Adrenal gland (tissue), 12 donors: Measurements from ENCODE around the gene CREBL2. TPM values are rescaled to one million over a fixed set of nuclear protein-coding genes. Genes with fewer than 3 reads are reported as not detected.
"Not testable (repeated sequence)": the region's sequence is repeated elsewhere in the genome, so short reads cannot be mapped to it uniquely, and the experiment has no call there.

Source experiments
- DNase-seq, 7 donors: peaks; one replicate each; pipeline ENCODE4 v3.0.0-alpha.2; 2019 to 2020
- H3K27ac ChIP-seq, 5 donors: fragments of 200-600 bp; sonication (generic) in 4 of 5; 1 replicate in 3 of 5; 2 replicates in 2 of 5; pipeline versions ENCODE4 v1.5.1 to v1.8.0; 2016 to 2020; ENCODE audit warnings: mild to moderate bottlenecking in 1 of 5
- H3K27me3 ChIP-seq: fragments of 200-600 bp; 2 replicates; pipeline ENCODE4 v1.8.0; 2021
- H3K36me3 ChIP-seq, 2 donors: fragments of 200-600 bp; replicated peaks in 1 of 2; 1 replicate in 1 of 2; 2 replicates in 1 of 2; pipeline versions ENCODE4 v1.5.1 to v1.8.0; 2018 to 2022
- H3K4me1 ChIP-seq, 2 donors: fragments of 200-600 bp; replicated peaks in 1 of 2; 1 replicate in 1 of 2; 2 replicates in 1 of 2; pipeline versions ENCODE4 v1.5.1 to v1.8.0; 2018 to 2021
- H3K4me3 ChIP-seq, 4 donors: fragments of 200-600 bp; sonication (generic) in 3 of 4; one replicate each; pipeline ENCODE4 v1.5.1; 2016 to 2018
- H3K9me3 ChIP-seq, 3 donors: fragments of 200-600 bp; sonication (generic) in 1 of 3; replicated peaks in 1 of 3; 1 replicate in 2 of 3; 2 replicates in 1 of 3; pipeline versions ENCODE4 v1.5.1 to v1.8.0; 2016 to 2021
- CTCF ChIP-seq, 6 experiments: fragments of 450-650 bp in 4 of 6; fragments of 200-600 bp in 2 of 6; sonication (generic) in 1 of 6; IDR thresholded peaks; 1 replicate in 5 of 6; 2 replicates in 1 of 6; pipeline versions ENCODE4 v1.5.1 to v1.8.0; 2016 to 2021; ENCODE audit warnings: antibody characterized with exemption in 6 of 6, mild to moderate bottlenecking in 2 of 6, moderate library complexity in 1 of 6
- POLR2A ChIP-seq, 2 donors: fragments of 450-650 bp; IDR thresholded peaks; one replicate each; pipeline ENCODE4 v1.6.1; 2017; ENCODE audit warnings: antibody characterized with exemption in 2 of 2, mild to moderate bottlenecking in 2 of 2, moderate library complexity in 1 of 2
- WGBS, 4 donors: extraction: QIAGEN DNeasy Blood & Tissue Kit in 2 of 4; methylation state at CpG; one replicate each; pipeline versions ENCODE4 v1.1.5 to v1.1.7; 2013 to 2017; 5-methylcytosine and 5-hydroxymethylcytosine counted together
- intact Hi-C, 2 donors: fragments of 100-400 bp; cut with DNase I; formaldehyde crosslinking; loops; one replicate each; pipeline versions ENCODE4 v1.14.1 to v1.15.0; 2022 to 2023
- polyA plus RNA-seq, 3 donors: library from polyadenylated mRNA; stranded (reverse); fragments of 200-250 nt in 2 of 3; fragments of 350-450 nt in 1 of 3; fragmentation: Illumina TruSeq in 1 of 3; extraction: RNeasy Lipid Tissue Mini Kit (QIAGEN cat#74804) in 1 of 3; gene quantifications; one replicate each; pipeline ENCODE4 v1.2.3, GENCODE V29; 2013 to 2014
- total RNA-seq, 9 donors: library from RNA; depleted of rRNA in 4 of 9; stranded (reverse); fragments of >200 nt in 4 of 9; fragments of 120-200 nt in 1 of 9; fragmentation: NEBNext Ultra II Directional in 1 of 9; extraction: Animal tissue kit (Norgen Biotek cat#: 25700) in 1 of 9; gene quantifications; one replicate each; pipeline versions ENCODE4 v1.1.0 to v1.2.4, GENCODE V29; 2013 to 2023
- donor health status: healthy with polysubstance abuse.
- donor health status: Bipolar disorder and iron deficiency.
- donor health status: DM: yes; HTN: yes; CAD: no.
- donor health status: DM: no; HTN: no; CAD: no.
- donor health status: DM: no; HTN: no; CAD: no.
- donor health status: DM: yes; HTN: yes; CAD: no.

Gene CREBL2
- total and polyA plus RNA-seq, 12 donors = 41.5 to 357 (median 141) TPM

GRCh38 chr12:12563290-12563928, 48.3 kb upstream of the CREBL2 start:
- peak overlapping the region; percentile 90 to 100 (median 99) for H3K27ac ChIP-seq
- H3K4me1 ChIP-seq = peaks cover 15 to 23% of the 10 kb centered on the region in 2 donors
- peak in 4 of 7 donors; percentile 28 to 61 (median 48) for DNase-seq
- no peaks in the 10 kb centered on the region for H3K27me3 ChIP-seq
- H3K36me3 ChIP-seq = no peaks in the 10 kb centered on the region
- WGBS, 4 donors = 39 to 46% (median 43%) methylated on average over 11 of the region's 11 CpGs
- H3K9me3 ChIP-seq = no peaks in the 10 kb centered on the region
- peak overlapping the region in 2 of 4 donors; percentile 72 to 99 for H3K4me3 ChIP-seq
- no peak for TF ChIP-seq CTCF (IDR thresholded peaks at IDR 0.05)
- TF ChIP-seq POLR2A (IDR thresholded peaks at IDR 0.05) = peak in 1 of 2 donors; percentile 46
- intact Hi-C loops = loop anchor here (5.0 to 10.0 kb wide), 3 partner anchors 134 to 189 kb away; partner anchors contain the start of gene GPR19 (in 1 of the 2)

- TF ChIP-seq POLR2A (IDR thresholded peaks at IDR 0.05) = no peak
- no peak for TF ChIP-seq CTCF (IDR thresholded peaks at IDR 0.05)
- 73 to 88% (median 82%) methylated on average over 1 of the region's 1 CpG for WGBS, 4 donors
These were observed 46.8 kb upstream of the CREBL2 start for GRCh38 chr12:12564911-12565310.

GRCh38 chr12:12565971-12566370, 45.7 kb upstream of the CREBL2 start:
- intact Hi-C loops = loop anchor here in 1 of 2 donors (10.0 kb wide), 1 partner anchor 191 kb away; no protein-coding TSS in a partner anchor
- WGBS, 4 donors = 96 to 100% (median 97%) methylated on average over 8 to 25 of the region's 32 CpGs
- DNase-seq, H3K27ac ChIP-seq, H3K27me3 ChIP-seq, H3K4me3 ChIP-seq, H3K9me3 ChIP-seq, H3K36me3 ChIP-seq: not testable (repeated sequence)
- H3K4me1 ChIP-seq = peaks cover 8 to 11% of the 10 kb centered on the region in 2 donors

More at GRCh38 chr12:12564911-12565310, 46.8 kb upstream of the CREBL2 start:
- H3K36me3 ChIP-seq = no peaks in the 10 kb centered on the region
- no peaks in the 10 kb centered on the region for H3K27me3 ChIP-seq
- H3K4me1 ChIP-seq = peaks cover 15 to 16% of the 10 kb centered on the region in 2 donors
- intact Hi-C loops = loop anchor here (5.0 to 10.0 kb wide), 3 partner anchors 132 to 190 kb away; partner anchors contain the start of gene GPR19 (in 1 of the 2)
- no peaks in the 10 kb centered on the region for H3K9me3 ChIP-seq
- DNase-seq = no peak
- no peak overlapping the region for H3K27ac ChIP-seq
- no peak overlapping the region for H3K4me3 ChIP-seq

GRCh38 chr12:12572659-12573058, 39.0 kb upstream of the CREBL2 start:
- 93 to 96% (median 95%) methylated on average over 3 of the region's 3 CpGs for WGBS, 4 donors
- H3K4me3 ChIP-seq = no peak overlapping the region
- H3K27me3 ChIP-seq = no peaks in the 10 kb centered on the region
- H3K9me3 ChIP-seq = no peaks in the 10 kb centered on the region
- H3K27ac ChIP-seq = no peak overlapping the region
- intact Hi-C loops = no loop called here
- DNase-seq = no peak
- no peaks in the 10 kb centered on the region for H3K4me1 ChIP-seq
- H3K36me3 ChIP-seq = no peaks in the 10 kb centered on the region
- no peak for TF ChIP-seq POLR2A (IDR thresholded peaks at IDR 0.05)
- TF ChIP-seq CTCF (IDR thresholded peaks at IDR 0.05) = no peak

- no peak overlapping the region for H3K4me3 ChIP-seq
- intact Hi-C loops = no loop called here
- TF ChIP-seq POLR2A (IDR thresholded peaks at IDR 0.05) = no peak
- TF ChIP-seq CTCF (IDR thresholded peaks at IDR 0.05) = no peak
- no peaks in the 10 kb centered on the region for H3K36me3 ChIP-seq
- H3K27ac ChIP-seq = no peak overlapping the region
- H3K27me3 ChIP-seq = no peaks in the 10 kb centered on the region
- no peak for DNase-seq
- H3K9me3 ChIP-seq = no peaks in the 10 kb centered on the region
- WGBS, 4 donors = 86 to 91% (median 87%) methylated on average over 3 of the region's 3 CpGs
- peaks cover 0 to 5% of the 10 kb centered on the region in 2 donors for H3K4me1 ChIP-seq
These were observed 33.9 kb upstream of the CREBL2 start for GRCh38 chr12:12577786-12578185.

- H3K27me3 ChIP-seq, H3K9me3 ChIP-seq, H3K27ac ChIP-seq, intact Hi-C loops, DNase-seq, H3K4me3 ChIP-seq, H3K36me3 ChIP-seq: not testable (repeated sequence)
- peaks cover 14 to 29% of the 10 kb centered on the region in 2 donors for H3K4me1 ChIP-seq
- WGBS, 4 donors = 91 to 100% (median 93%) methylated on average over 1 of the region's 1 CpG
These were observed 31.0 kb upstream of the CREBL2 start for GRCh38 chr12:12580716-12581115.
